Measurements from ENCODE around the gene IL17C. TPM values are rescaled to one million over a fixed set of nuclear protein-coding genes. Genes with fewer than 3 reads are reported as not detected.

Gene IL17C
- total RNA-seq, 1 donor from 2014 or later, result not detected

DNA sequence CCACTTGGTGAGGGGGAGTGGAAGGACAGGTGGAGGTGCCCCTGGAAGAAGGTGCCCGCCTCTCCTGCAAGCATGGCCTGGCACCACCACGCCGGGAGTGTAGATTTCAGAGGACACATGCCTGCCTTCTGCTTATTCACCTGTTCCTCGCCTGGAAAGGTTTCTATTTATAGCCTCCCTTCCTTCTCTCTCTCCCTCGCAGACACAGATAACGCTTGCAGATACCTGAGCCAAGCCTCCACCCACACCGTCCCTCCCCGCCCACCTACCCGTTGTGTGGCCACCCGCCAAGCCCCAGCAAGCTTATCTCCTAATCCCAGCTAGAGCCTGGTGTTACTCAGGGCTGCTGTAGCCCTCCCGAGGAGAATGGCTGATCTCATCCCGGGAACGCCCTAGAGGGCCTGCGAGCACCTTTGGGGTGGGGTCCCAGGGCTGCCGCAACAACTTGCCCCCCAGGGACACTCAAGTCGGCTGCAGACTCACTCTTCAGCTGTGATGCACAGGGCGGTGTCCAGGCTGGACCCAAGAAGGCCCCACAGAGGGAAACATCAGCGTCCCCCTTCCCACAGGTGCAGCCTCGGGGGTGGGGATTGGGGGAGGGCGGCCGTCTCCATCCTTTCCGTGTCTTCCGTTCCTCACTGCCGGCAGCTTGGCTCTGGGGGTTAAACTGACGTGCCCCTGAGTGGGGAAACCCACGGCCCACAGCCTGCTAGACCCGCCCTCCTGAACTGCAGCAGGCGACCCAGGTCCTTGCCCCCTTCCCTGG, 49.8 kb downstream of the IL17C start:
- intact Hi-C loops (cut with DNase I), result no loop called here
- DNase-seq (no peak), ATAC-seq (ENCODE audit: poor library complexity) (no peak)

Other genes starting within 250 kb of the IL17C start
- 3.6 TPM for gene ZFPM1, start 185.3 kb upstream of the IL17C start, total RNA-seq
- gene ZC3H18, start 68.2 kb upstream of the IL17C start, total RNA-seq, result 23.5 TPM
- gene CYBA, start 12.5 kb downstream of the IL17C start, total RNA-seq, result 53.7 TPM
- gene MVD, start 24.5 kb downstream of the IL17C start, total RNA-seq, result 21.9 TPM
- gene SNAI3, start 47.9 kb downstream of the IL17C start, total RNA-seq, result 3.0 TPM
- 14.6 TPM for gene RNF166, start 67.8 kb downstream of the IL17C start, total RNA-seq
- gene CTU2, start 67.9 kb downstream of the IL17C start, total RNA-seq, result 13.4 TPM
- gene PIEZO1, start 146.6 kb downstream of the IL17C start, total RNA-seq, result 15.9 TPM
- gene CDT1, start 165.2 kb downstream of the IL17C start, total RNA-seq, result 1.00 TPM
- 40.4 TPM for gene APRT, start 173.4 kb downstream of the IL17C start, total RNA-seq
- gene GALNS, start 218.4 kb downstream of the IL17C start, total RNA-seq, result 15.9 TPM
- gene TRAPPC2L, start 218.6 kb downstream of the IL17C start, total RNA-seq, result 53.0 TPM
- gene PABPN1L, start 228.1 kb downstream of the IL17C start, total RNA-seq, result not detected

Data from Right ventricle myocardium superior (tissue), 1 donor.